HCT116 (cell line): ENCODE data around the gene A2ML1. TPM values are rescaled to one million over a fixed set of nuclear protein-coding genes. Genes with fewer than 3 reads are reported as not detected.

Experiments
- ATAC-seq: fragments of 200-7000 bp; cut with Tn5 transposase; 2 replicates; pipeline ENCODE4 v1.9.1; 2020; ENCODE audit warnings: mild to moderate bottlenecking, moderate library complexity
- BruUV-seq: library from RNA; stranded (reverse); fragments of 400-500 nt; replicated peaks from 2 replicates; lab custom pipeline; 2021; lab: Mats Ljungman, UMichigan
- CTCF ChIA-PET: fragments of 300-600 bp; sonication (Branson Sonifier 250); formaldehyde crosslinking; loops from one replicate; lab custom pipeline; 2021; ENCODE audit warnings: antibody characterized with exemption; lab: Charles Lee
- POLR2A ChIA-PET: fragments of 300-600, 350-600 bp; sonication (Branson Sonifier 250); formaldehyde crosslinking; loops from one replicate; lab custom pipeline; 2021; ENCODE audit warnings: antibody characterized with exemption; lab: Charles Lee
- RAD21 ChIA-PET, 2 experiments: fragments of 300-600 bp; sonication (Branson Sonifier 250); formaldehyde crosslinking; loops; one replicate each; lab custom pipeline; 2023; ENCODE audit warnings: low total read pairs in 2 of 2; ENCODE audit not compliant: uncharacterized antibody in 2 of 2, unreplicated experiment in 2 of 2, low non-redundant PET in 1 of 2; lab: Charles Lee
- DNase-seq: peaks from one replicate; pipeline ENCODE4 v3.0.0-alpha.2; 2010; ENCODE audit warnings: low read depth, low spot score
- H2AFZ ChIP-seq: fragments of 200-600 bp; shearing (Covaris generic), sonication (generic); 2 replicates; pipeline ENCODE4 v1.6.1; 2017; ENCODE audit warnings: low read depth, mixed run types, mixed read lengths, antibody characterized with exemption, low read length; ENCODE audit not compliant: poor library complexity, severe bottlenecking
- H3K27ac ChIP-seq: 2 replicates; pipeline ENCODE4 v1.5.1; 2012; ENCODE audit warnings: low read depth, low read length
- H3K27me3 ChIP-seq: fragments of 200-600 bp; sonication (generic); 2 replicates; pipeline ENCODE4 v1.6.1; 2016; ENCODE audit warnings: mixed run types, low read length, mixed read lengths; ENCODE audit not compliant: insufficient read depth
- H3K36me3 ChIP-seq, 2 experiments: fragments of 200-500 bp in 1 of 2; fragments of 200-600 bp in 1 of 2; sonication (Bioruptor generic) in 1 of 2; sonication (generic) in 1 of 2; 2 replicates each; pipeline versions ENCODE4 v1.5.1 to v1.6.1; 2014 to 2016; ENCODE audit warnings: low read length in 2 of 2, inconsistent platforms in 1 of 2, mixed read lengths in 1 of 2, mixed run types in 1 of 2; ENCODE audit not compliant: insufficient read depth in 2 of 2, control insufficient read depth in 1 of 2
- H3K4me1 ChIP-seq, 2 experiments: fragments of 200-600 bp in 1 of 2; sonication (generic) in 1 of 2; 2 replicates each; pipeline versions ENCODE4 v1.5.1 to v1.6.1; 2012 to 2017; ENCODE audit warnings: low read length in 2 of 2, inconsistent platforms in 1 of 2, mild to moderate bottlenecking in 1 of 2, mixed read lengths in 1 of 2, mixed run types in 1 of 2, moderate library complexity in 1 of 2; ENCODE audit not compliant: insufficient read depth in 2 of 2, control insufficient read depth in 1 of 2
- H3K4me2 ChIP-seq: fragments of 200-600 bp; sonication (generic); 2 replicates; pipeline ENCODE4 v1.6.1; 2017; ENCODE audit warnings: mixed run types, low read length, mixed read lengths
- H3K4me3 ChIP-seq, 2 experiments: fragments of 200-600 bp in 1 of 2; sonication (generic) in 1 of 2; replicated peaks in 1 of 2; 2 replicates each; pipeline ENCODE4 v1.5.1; 2011 to 2016; ENCODE audit warnings: low read length in 2 of 2, control low read depth in 1 of 2, low read depth in 1 of 2, mild to moderate bottlenecking in 1 of 2, mixed read lengths in 1 of 2, mixed run types in 1 of 2
- H3K79me2 ChIP-seq: fragments of 200-600 bp; sonication (generic); 2 replicates; pipeline ENCODE4 v1.6.1; 2017; ENCODE audit warnings: mild to moderate bottlenecking, mixed run types, low read length, moderate library complexity, mixed read lengths; ENCODE audit not compliant: insufficient read depth
- H3K9ac ChIP-seq: fragments of 200-600 bp; sonication (generic); 2 replicates; pipeline ENCODE4 v1.6.1; 2016; ENCODE audit warnings: low read length, mixed read lengths
- H3K9me2 ChIP-seq: fragments of 200-600 bp; sonication (generic), shearing (Covaris generic); 2 replicates; pipeline ENCODE4 v1.6.1; 2017; ENCODE audit warnings: mixed run types, mild to moderate bottlenecking, moderate library complexity; ENCODE audit not compliant: insufficient read depth
- H3K9me3 ChIP-seq, 2 experiments: fragments of 200-500 bp in 1 of 2; fragments of 200-600 bp in 1 of 2; sonication (Bioruptor generic) in 1 of 2; sonication (generic) in 1 of 2; 2 replicates each; pipeline ENCODE4 v1.6.1; 2014 to 2017; ENCODE audit warnings: low read length in 2 of 2, mixed read lengths in 2 of 2, inconsistent platforms in 1 of 2, low read depth in 1 of 2, mild to moderate bottlenecking in 1 of 2, mixed run types in 1 of 2, moderate library complexity in 1 of 2; ENCODE audit not compliant: control insufficient read depth in 1 of 2, insufficient read depth in 1 of 2
- H4K20me1 ChIP-seq: fragments of 200-600 bp; sonication (generic), shearing (Covaris generic); 2 replicates; pipeline ENCODE4 v1.6.1; 2017; ENCODE audit warnings: mixed run types, mild to moderate bottlenecking, moderate library complexity; ENCODE audit not compliant: insufficient read depth
- CBX3 ChIP-seq: IDR thresholded peaks from 2 replicates; pipeline ENCODE4 v1.6.1; 2012; ENCODE audit warnings: low read depth
- ELF1 ChIP-seq: IDR thresholded peaks from 2 replicates; pipeline ENCODE4 v1.6.1; 2012; ENCODE audit warnings: low read depth, borderline replicate concordance
- EZH2phosphoT487 ChIP-seq: fragments of 200-600 bp; IDR thresholded peaks from 2 replicates; pipeline ENCODE4 v1.6.1; 2018; ENCODE audit warnings: antibody characterized with exemption, borderline replicate concordance
- JUND ChIP-seq: IDR thresholded peaks from 2 replicates; pipeline ENCODE4 v1.6.1; 2012
- SIN3A ChIP-seq: IDR thresholded peaks from 2 replicates; pipeline ENCODE4 v1.6.1; 2012; ENCODE audit warnings: low read depth
- SP1 ChIP-seq: IDR thresholded peaks from 2 replicates; pipeline ENCODE4 v1.6.1; 2012; ENCODE audit warnings: low read depth
- SRF ChIP-seq: IDR thresholded peaks from 2 replicates; pipeline ENCODE4 v1.6.1; 2012; ENCODE audit warnings: low read depth
- YY1 ChIP-seq: IDR thresholded peaks from 2 replicates; pipeline ENCODE4 v1.6.1; 2011; ENCODE audit warnings: low read length, low read depth, moderate library complexity, mild to moderate bottlenecking; ENCODE audit not compliant: insufficient replicate concordance; ENCODE audit errors: extremely low read depth
- ZBTB33 ChIP-seq: IDR thresholded peaks from 2 replicates; pipeline ENCODE4 v1.6.1; 2011; ENCODE audit warnings: mild to moderate bottlenecking, low read length, moderate library complexity; ENCODE audit not compliant: insufficient replicate concordance; ENCODE audit errors: extremely low read depth
- ZFX ChIP-seq: fragments of 450-650 bp; IDR thresholded peaks from 2 replicates; pipeline ENCODE4 v1.6.1; 2017
- ZNF274 ChIP-seq: fragments of 200-500 bp; sonication (Bioruptor generic); IDR thresholded peaks from 2 replicates; pipeline ENCODE4 v1.6.1; 2014; ENCODE audit warnings: mild to moderate bottlenecking, low read depth, low read length, inconsistent platforms
- intact Hi-C: fragments of 100-400 bp; cut with micrococcal nuclease; formaldehyde crosslinking; loops from 2 replicates; pipeline ENCODE4 v1.10.0; 2022
- total RNA-seq: library from RNA; stranded (reverse); gene quantifications from one replicate; pipeline ENCODE4 v1.2.1, GENCODE V29; 2021; ENCODE audit not compliant: unreplicated experiment
- TF ChIP-seq, protein P1 (sequence below): IDR thresholded peaks from 2 replicates; pipeline ENCODE4 v1.6.1; 2012

Gene A2ML1
- total RNA-seq, 1 experiment from 2014 or later = not detected

GRCh38 chr12:8876887-8877286 is 54.5 kb downstream of the A2ML1 start:
- DNase-seq = no peak

GRCh38 chr12:8886502-8887284 is 64.3 kb downstream of the A2ML1 start:
- no TSS peak for BruUV-seq
- H3K9ac ChIP-seq = no peak overlapping the region
- H3K9me3 ChIP-seq = no peaks in the 10 kb centered on the region
- H3K4me2 ChIP-seq = no peak overlapping the region
- CTCF ChIA-PET = no interaction called here
- no peaks in the 10 kb centered on the region for H3K27me3 ChIP-seq
- H4K20me1 ChIP-seq = no peaks in the 10 kb centered on the region
- no peaks in the 10 kb centered on the region for H3K79me2 ChIP-seq
- H3K27ac ChIP-seq = no peak overlapping the region
- H2AFZ ChIP-seq = no peak overlapping the region
- no peak overlapping the region for H3K4me3 ChIP-seq
- RAD21 ChIA-PET = no interaction called here
- no peaks in the 10 kb centered on the region for H3K9me2 ChIP-seq
- no peaks in the 10 kb centered on the region for H3K36me3 ChIP-seq
- no peak for ATAC-seq
- POLR2A ChIA-PET = no interaction called here
- intact Hi-C loops = no loop called here
- peaks cover 0 to 4% of the 10 kb centered on the region in 2 experiments; a peak in 1 of 4 replicates for H3K4me1 ChIP-seq
- no peak for DNase-seq
- TF ChIP-seq ZBTB33 (no peak), ZNF274 (no peak), ELF1 (no peak), SRF (no peak), CBX3 (no peak), SIN3A (no peak), ZFX (no peak), SP1 (no peak), JUND (no peak)
- TF ChIP-seq, protein P1, sequence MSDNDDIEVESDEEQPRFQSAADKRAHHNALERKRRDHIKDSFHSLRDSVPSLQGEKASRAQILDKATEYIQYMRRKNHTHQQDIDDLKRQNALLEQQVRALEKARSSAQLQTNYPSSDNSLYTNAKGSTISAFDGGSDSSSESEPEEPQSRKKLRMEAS = no peak

More at GRCh38 chr12:8876887-8877286, 54.5 kb downstream of the A2ML1 start:
- TF ChIP-seq CBX3 = no peak
- TF ChIP-seq EZH2phosphoT487 = no peak
- TF ChIP-seq YY1 = no peak
- TF ChIP-seq ZBTB33 = no peak
- TF ChIP-seq, all 23 proteins: peak for 0
- POLR2A ChIA-PET = no interaction called here
- H3K4me1 ChIP-seq = no peaks in the 10 kb centered on the region
- H3K27me3 ChIP-seq = no peaks in the 10 kb centered on the region
- no TSS peak for BruUV-seq
- no peak overlapping the region for H3K4me2 ChIP-seq
- RAD21 ChIA-PET = no interaction called here
- no peaks in the 10 kb centered on the region for H3K9me3 ChIP-seq
- ATAC-seq = no peak
- no peak overlapping the region for H3K9ac ChIP-seq
- no peak overlapping the region for H2AFZ ChIP-seq
- H3K4me3 ChIP-seq = no peak overlapping the region
- no peaks in the 10 kb centered on the region for H4K20me1 ChIP-seq
- no peaks in the 10 kb centered on the region for H3K79me2 ChIP-seq
- intact Hi-C loops = no loop called here
- H3K9me2 ChIP-seq = no peaks in the 10 kb centered on the region
- CTCF ChIA-PET = no interaction called here
- no peaks in the 10 kb centered on the region for H3K36me3 ChIP-seq
- no peak overlapping the region for H3K27ac ChIP-seq
